K562 (cell line): Measurements from ENCODE around the gene ZNF181. TPM values are rescaled to one million over a fixed set of nuclear protein-coding genes. Genes with fewer than 3 reads are reported as not detected.

ENCODE experiments used
- ATAC-seq: fragments of 200-7000 bp; cut with Tn5 transposase; 3 replicates; pipeline ENCODE4 v1.9.1; 2020; ENCODE audit warnings: moderate library complexity
- BruUV-seq: library from RNA; stranded (reverse); fragments of 400-500 nt; replicated peaks from 2 replicates; lab custom pipeline; 2021; lab: Mats Ljungman, UMichigan
- CTCF ChIA-PET: fragments of 300-600 bp; formaldehyde crosslinking; extraction: SDS; loops from one replicate; lab custom pipeline; 2021; ENCODE audit warnings: low intra/inter-chr PET ratio; lab: Yijun Ruan, JAX
- POLR2A ChIA-PET: fragments of 300-600, 350-650 bp; sonication (Branson Sonifier 250); formaldehyde crosslinking; extraction: SDS; loops from one replicate; lab custom pipeline; 2021; ENCODE audit warnings: antibody characterized with exemption, inconsistent platforms; lab: Yijun Ruan, JAX
- DNase-seq, 4 experiments: peaks; one replicate each; pipeline versions ENCODE4 v3.0.0 to v3.0.0-alpha.2; 2011 to 2018; ENCODE audit warnings: low spot score in 3 of 4, mixed read lengths in 3 of 4; ENCODE audit errors: extremely low read depth in 1 of 4
- FAIRE-seq: peaks from 2 replicates; lab custom pipeline; 2011; peaks lifted over from hg19 to GRCh38; lab: Jason Lieb, UNC
- H2AFZ ChIP-seq: 2 replicates; pipeline ENCODE4 v1.6.0; 2011; ENCODE audit warnings: low read depth, low read length, control low read depth, inconsistent platforms
- H3K27ac ChIP-seq: fragments of 200-600 bp; 3 replicates; pipeline ENCODE4 v1.8.0; 2011; ENCODE audit warnings: low read depth, mild to moderate bottlenecking, control low read depth, inconsistent platforms, low read length, moderate library complexity, mixed read lengths; ENCODE audit errors: extremely low read depth
- H3K27me3 ChIP-seq, 2 experiments: fragments of 300-600 bp in 1 of 2; 2 replicates in 1 of 2; 3 replicates in 1 of 2; pipeline versions ENCODE4 v1.6.0 to v1.8.0; 2011; ENCODE audit warnings: inconsistent platforms in 2 of 2, low read length in 2 of 2, mild to moderate bottlenecking in 1 of 2, mixed read lengths in 1 of 2, moderate library complexity in 1 of 2; ENCODE audit not compliant: control insufficient read depth in 2 of 2, insufficient read depth in 2 of 2
- H3K36me3 ChIP-seq: fragments of 300-600 bp; 3 replicates; pipeline ENCODE4 v1.8.0; 2011; ENCODE audit warnings: mild to moderate bottlenecking, low read length, inconsistent platforms; ENCODE audit not compliant: control insufficient read depth, insufficient read depth
- H3K4me1 ChIP-seq, 2 experiments: fragments of 200-600 bp in 1 of 2; replicated peaks in 1 of 2; 2 replicates in 1 of 2; 3 replicates in 1 of 2; pipeline versions ENCODE4 v1.5.1 to v1.8.0; 2011; ENCODE audit warnings: inconsistent platforms in 2 of 2, low read length in 2 of 2, mild to moderate bottlenecking in 1 of 2, mixed read lengths in 1 of 2, moderate library complexity in 1 of 2; ENCODE audit not compliant: control insufficient read depth in 2 of 2, insufficient read depth in 2 of 2
- H3K4me2 ChIP-seq: 2 replicates; pipeline ENCODE4 v1.6.1; 2011; ENCODE audit warnings: low read length, control low read depth, inconsistent platforms, mixed read lengths; ENCODE audit not compliant: insufficient read depth
- H3K4me3 ChIP-seq: fragments of 200-600 bp; sonication (generic), shearing (Covaris generic); 2 replicates; pipeline ENCODE4 v1.5.1; 2016; ENCODE audit warnings: control low read depth, inconsistent platforms
- H3K79me2 ChIP-seq: fragments of 200-600 bp; 3 replicates; pipeline ENCODE4 v1.8.0; 2011; ENCODE audit warnings: low read length, inconsistent platforms; ENCODE audit not compliant: control insufficient read depth, insufficient read depth
- H3K9ac ChIP-seq, 2 experiments: 2 replicates each; pipeline versions ENCODE4 v1.6.0 to v1.6.1; 2011; ENCODE audit warnings: low read depth in 2 of 2, low read length in 2 of 2, control low read depth in 1 of 2, inconsistent platforms in 1 of 2, mild to moderate bottlenecking in 1 of 2, mixed read lengths in 1 of 2; ENCODE audit not compliant: insufficient read depth in 1 of 2
- H3K9me1 ChIP-seq: one replicate; pipeline ENCODE4 v1.6.0; 2011; ENCODE audit warnings: inconsistent platforms, mild to moderate bottlenecking, low read length, moderate library complexity; ENCODE audit not compliant: control insufficient read depth, insufficient read depth
- H3K9me3 ChIP-seq: replicated peaks from 2 replicates; pipeline ENCODE4 v1.5.1; 2011; ENCODE audit warnings: low read depth, low read length, inconsistent platforms; ENCODE audit not compliant: control insufficient read depth, insufficient read depth
- H4K20me1 ChIP-seq: replicated peaks from 2 replicates; pipeline ENCODE4 v1.6.1; 2011; ENCODE audit warnings: low read length, inconsistent platforms, mixed read lengths; ENCODE audit not compliant: control insufficient read depth, insufficient read depth
- BCL6 ChIP-seq: fragments of 250-450 bp; sonication (Bioruptor Pico); IDR thresholded peaks from 2 replicates; pipeline ENCODE4 v1.4.0; 2020
- C11orf30 ChIP-seq: fragments of 450-650 bp; IDR thresholded peaks from 2 replicates; pipeline ENCODE4 v1.6.1; 2016; ENCODE audit warnings: low read depth, mild to moderate bottlenecking
- CAMTA2 ChIP-seq: fragments of 250-450 bp; sonication (Bioruptor Pico); conservative IDR thresholded peaks from 2 replicates; pipeline ENCODE4 v1.5.1; 2022
- CBFA2T3 ChIP-seq: fragments of 450-650 bp; IDR thresholded peaks from 2 replicates; pipeline ENCODE4 v1.6.1; 2017
- CHD4 ChIP-seq: fragments of 200-600 bp; sonication (generic); IDR thresholded peaks from 3 replicates; pipeline ENCODE4 v1.6.1; 2012; ENCODE audit warnings: low read depth, mild to moderate bottlenecking, mixed read lengths, low read length, inconsistent platforms; ENCODE audit not compliant: insufficient read depth, insufficient replicate concordance, poor library complexity, severe bottlenecking
- CREB3L1 ChIP-seq: fragments of 450-650 bp; IDR thresholded peaks from 2 replicates; pipeline ENCODE4 v1.6.1; 2014; ENCODE audit warnings: low read depth, mild to moderate bottlenecking, moderate library complexity, borderline replicate concordance
- DPF2 ChIP-seq: fragments of 450-650 bp; IDR thresholded peaks from 2 replicates; pipeline ENCODE4 v1.6.1; 2016
- FOXO4 ChIP-seq: fragments of 450-650 bp; formaldehyde crosslinking; IDR thresholded peaks from 2 replicates; pipeline ENCODE4 v1.4.0; 2020; ENCODE audit warnings: mild to moderate bottlenecking, moderate library complexity
- HNRNPL ChIP-seq: fragments of 200-400 bp; formaldehyde crosslinking; IDR thresholded peaks from 2 replicates; pipeline ENCODE4 v1.6.1; 2017; ENCODE audit warnings: low read depth, mild to moderate bottlenecking, low read length
- HNRNPLL ChIP-seq: fragments of 200-400 bp; formaldehyde crosslinking; IDR thresholded peaks from 2 replicates; pipeline ENCODE4 v1.6.1; 2017; ENCODE audit warnings: low read length, low read depth, mild to moderate bottlenecking; ENCODE audit not compliant: poor library complexity, severe bottlenecking
- KAT8 ChIP-seq: fragments of 450-650 bp; IDR thresholded peaks from 2 replicates; pipeline ENCODE4 v1.6.1; 2016; ENCODE audit warnings: low read depth, mild to moderate bottlenecking
- KLF6 ChIP-seq: fragments of 250-450 bp; sonication (Bioruptor Pico); IDR thresholded peaks from 2 replicates; pipeline ENCODE4 v1.4.0; 2020; ENCODE audit warnings: mild to moderate bottlenecking, moderate library complexity, borderline replicate concordance
- MNT ChIP-seq, 2 experiments: fragments of 450-650 bp; conservative IDR thresholded peaks; 2 replicates each; pipeline ENCODE4 v1.6.1; 2017; ENCODE audit warnings: mild to moderate bottlenecking in 2 of 2, moderate library complexity in 2 of 2
- PRPF4 ChIP-seq: fragments of 200-400 bp; formaldehyde crosslinking; IDR thresholded peaks from one replicate; pipeline ENCODE4 v1.6.1; 2017; ENCODE audit warnings: low read length, low read depth, mild to moderate bottlenecking; ENCODE audit not compliant: insufficient read depth, poor library complexity, severe bottlenecking
- PTTG1 ChIP-seq: fragments of 450-650 bp; IDR thresholded peaks from 2 replicates; pipeline ENCODE4 v1.6.1; 2016; ENCODE audit warnings: low read depth, mild to moderate bottlenecking, missing genetic modification characterization, missing compliant biosample characterization
- RBM39 ChIP-seq: fragments of 200-400 bp; formaldehyde crosslinking; optimal IDR thresholded peaks from 2 replicates; pipeline ENCODE3; 2018; ENCODE audit warnings: low read depth, low read length
- RCOR1 ChIP-seq, 2 experiments: IDR thresholded peaks; 2 replicates each; pipeline ENCODE4 v1.6.1; 2012; ENCODE audit warnings: low read depth in 2 of 2, low read length in 2 of 2, borderline replicate concordance in 1 of 2, improper control_type of control experiment in 1 of 2
- TRIM28 ChIP-seq: fragments of 450-650 bp; IDR thresholded peaks from 2 replicates; pipeline ENCODE4 v1.6.1; 2017
- ZNF583 ChIP-seq: fragments of 250-450 bp; sonication (Bioruptor Pico); IDR thresholded peaks from 2 replicates; pipeline ENCODE4 v1.4.0; 2020
- WGBS: fragments of 100-300 bp; shearing (Covaris generic); methylation state at CpG from one replicate; pipeline ENCODE4 v1.1.6; 2016; ENCODE audit warnings: low coverage, mixed read lengths; ENCODE audit not compliant: insufficient coverage; ENCODE audit errors: missing lambda C conversion rate; 5-methylcytosine and 5-hydroxymethylcytosine counted together
- in situ Hi-C: fragments of 300-500 bp; cut with MboI; formaldehyde crosslinking; loops from 4 replicates; pipeline ENCODE4 v1.15.0; 2018; ENCODE audit warnings: inconsistent platforms, mixed read lengths
- intact Hi-C: fragments of 100-400 bp; cut with micrococcal nuclease; formaldehyde crosslinking; loops from 2 replicates; pipeline ENCODE4 v1.14.2; 2022
- polyA plus RNA-seq, 8 experiments: library from polyadenylated mRNA; depleted of rRNA in 4 of 8; stranded (reverse) in 5 of 8; unstranded in 3 of 8; fragments of >200 nt; fragmentation: Nextera tagmentation in 2 of 8; fragmentation: Illumina TruSeq in 1 of 8; extraction: Ambion mirVana in 2 of 8; extraction: Trizol in 1 of 8; gene quantifications; 2 replicates each; pipeline versions ENCODE4 v1.2.1 to v1.2.3, GENCODE V29; 2011 to 2014; ENCODE audit warnings: inconsistent platforms in 1 of 8, missing spikeins in 1 of 8
- total RNA-seq, 7 experiments: library from RNA; depleted of rRNA in 6 of 7; stranded (reverse); fragments of >200 nt in 6 of 7; fragmentation: Illumina TruSeq in 2 of 7; extraction: Trizol in 2 of 7; gene quantifications; 2 replicates each; pipeline versions ENCODE4 v1.2.1 to v1.2.3, GENCODE V29; 2011 to 2021; ENCODE audit warnings: low replicate concordance in 1 of 7

Gene ZNF181
- total and polyA plus RNA-seq, 9 of the 15 experiments (the other 6 are each of a cell fraction or from before 2014, with no cell fraction given): 4.3 to 20.3 (median 12.1) TPM

- H3K36me3 ChIP-seq: no peaks in the 10 kb centered on the region
- in situ Hi-C loops (loop anchor here (5.0 to 25.0 kb wide), 2 partner anchors 76 to 1276 kb away; no protein-coding TSS in a partner anchor), intact Hi-C loops (no loop called here)
- no peak overlapping the region for H2AFZ ChIP-seq
- no peaks in the 10 kb centered on the region for H4K20me1 ChIP-seq
- H3K9me1 ChIP-seq: no peaks in the 10 kb centered on the region
- H3K4me2 ChIP-seq: no peak overlapping the region
- H3K9ac ChIP-seq: no peak overlapping the region
- WGBS: 0% methylated on average over 2 of the region's 2 CpGs
- peaks cover 2% of the 10 kb centered on the region; the same call in 1 of the 2 replicates for H3K9me3 ChIP-seq
- CTCF ChIA-PET: interaction anchor here (0.5 to 3.2 kb wide), 5 partner anchors 73 to 935 kb away, joined by 3 to 29 read pairs (median 4); no protein-coding TSS in a partner anchor
- peaks cover 0 to 4% of the 10 kb centered on the region in 2 experiments; a peak in 2 of 5 replicates for H3K4me1 ChIP-seq
- no peak for FAIRE-seq
- POLR2A ChIA-PET: interaction anchor here (0.6 kb wide), 1 partner anchor 941 kb away, joined by 5 read pairs; no protein-coding TSS in a partner anchor
- H3K27ac ChIP-seq: no peak overlapping the region
- no peak for DNase-seq
- H3K27me3 ChIP-seq: 0 out of 5 replicates have a peak, but pooled peaks cover 0 to 4% of the 10 kb centered on the region in 2 experiments
- BruUV-seq: no TSS peak
- no peak for ATAC-seq
- TF ChIP-seq KLF6: no peak
- TF ChIP-seq PTTG1 (tag): no peak
- no peak for TF ChIP-seq TRIM28
- no peak for TF ChIP-seq RCOR1 (IDR thresholded peaks at IDR 0.05; ENCODE audit: borderline replicate concordance in 1 of 2, low read depth in 2 of 2, low read length in 2 of 2)
- TF ChIP-seq CBFA2T3: no peak
- TF ChIP-seq CREB3L1: no peak
- TF ChIP-seq C11orf30: no peak
- TF ChIP-seq CAMTA2 (CRISPR knock-in tag): no peak
- no peak for TF ChIP-seq FOXO4 (CRISPR knock-in tag)
- TF ChIP-seq HNRNPL: no peak
- no peak for TF ChIP-seq KAT8
- TF ChIP-seq CHD4: no peak
- no peak for TF ChIP-seq BCL6
- TF ChIP-seq PRPF4: no peak
- TF ChIP-seq ZNF583 (CRISPR knock-in tag): no peak
- no peak for TF ChIP-seq DPF2
- TF ChIP-seq RBM39: no peak
- TF ChIP-seq HNRNPLL: no peak
- TF ChIP-seq MNT (conservative IDR thresholded peaks at IDR 0.05): no peak
- TF ChIP-seq, all 486 proteins: peak for 0
- H3K4me3 ChIP-seq: no peak overlapping the region
- H3K79me2 ChIP-seq: no peaks in the 10 kb centered on the region
These were observed 20.8 kb upstream of the ZNF181 start for GRCh38 chr19:34713262-34713637.
